ENCODE results near the gene OBP2A. TPM values are rescaled to one million over a fixed set of nuclear protein-coding genes. Genes with fewer than 3 reads are reported as not detected.

Gene OBP2A
- total and polyA plus RNA-seq, 2 of the 8 experiments (the other 6 are each of a cell fraction or from before 2014, with no cell fraction given): not detected

- TF ChIP-seq CHD7 (IDR thresholded peaks at IDR 0.05; ENCODE audit: insufficient replicate concordance, low read length): no peak
Measured at GRCh38 chr9:135563039-135563476, 17.1 kb downstream of the OBP2A start (continued).

Measured in H1 (cell line).